ENCODE results near the gene JAG2.

JAG2 gene

GRCh38 chr14:105168496-105168978 is at the start of gene JAG2:
Gene JAG2, minus strand, starts transcription at chr14:105168776. Its CDS starts 356 bp downstream, at chr14:105168420.
- DNase-seq = peak; percentile 70

- no peak for DNase-seq
Measured at GRCh38 chr14:105217774-105218173, 49.2 kb upstream of the JAG2 start.

- no peak for DNase-seq
Measured at GRCh38 chr14:105216490-105217247, 48.1 kb upstream of the JAG2 start.

GRCh38 chr14:105215602-105216001 is 47.0 kb upstream of the JAG2 start:
- DNase-seq = no peak

GRCh38 chr14:105214324-105214915 is 45.8 kb upstream of the JAG2 start:
- DNase-seq = no peak

- DNase-seq = no peak
Measured at GRCh38 chr14:105213361-105213760, 44.8 kb upstream of the JAG2 start.

- no peak for DNase-seq
Measured at GRCh38 chr14:105212541-105213300, 44.1 kb upstream of the JAG2 start.

GRCh38 chr14:105211758-105212089 is 43.1 kb upstream of the JAG2 start:
- DNase-seq = no peak

GRCh38 chr14:105211086-105211757 is 42.6 kb upstream of the JAG2 start:
- no peak for DNase-seq

- DNase-seq = no peak
Measured at GRCh38 chr14:105210266-105211025, 41.9 kb upstream of the JAG2 start.

- DNase-seq = no peak
Measured at GRCh38 chr14:105209646-105210045, 41.1 kb upstream of the JAG2 start.

GRCh38 chr14:105209091-105209490 is 40.5 kb upstream of the JAG2 start:
- no peak for DNase-seq

- no peak for DNase-seq
Measured at GRCh38 chr14:105208738-105209075, 40.1 kb upstream of the JAG2 start.

- no peak for DNase-seq
Measured at GRCh38 chr14:105207996-105208737, 39.6 kb upstream of the JAG2 start.

GRCh38 chr14:105207460-105207901 is 38.9 kb upstream of the JAG2 start:
- DNase-seq = no peak

- DNase-seq = no peak
Measured at GRCh38 chr14:105206873-105207272, 38.3 kb upstream of the JAG2 start.

- no peak for DNase-seq
Measured at GRCh38 chr14:105205673-105206208, 37.2 kb upstream of the JAG2 start.

- DNase-seq = no peak
Measured at GRCh38 chr14:105204931-105205672, 36.5 kb upstream of the JAG2 start.

- peak; percentile 31 for DNase-seq
Measured at GRCh38 chr14:105204206-105204930, 35.8 kb upstream of the JAG2 start.

- DNase-seq = no peak
Measured at GRCh38 chr14:105203701-105204100, 35.1 kb upstream of the JAG2 start.

Measured in NCI-H226 (cell line).